ENCODE results near the gene COL1A2. TPM values are rescaled to one million over a fixed set of nuclear protein-coding genes. Genes with fewer than 3 reads are reported as not detected.

Gene COL1A2
- total RNA-seq, 1 experiment from 2014 or later = 596 TPM

Other genes with a start within 250 kb of the COL1A2 start
- gene CASD1, start 114.9 kb downstream of the COL1A2 start, total RNA-seq (2014; rRNA removed; shearing (Covaris generic)) = 12.5 and 15.5 TPM in 2 replicates